HEK293 (cell line): Measurements from ENCODE around the gene EPB41L2.

Experiments
- CTCF ChIA-PET: fragments of 350-600 bp; formaldehyde crosslinking; extraction: SDS; loops from one replicate; lab custom pipeline; 2021; ENCODE audit warnings: antibody characterized with exemption; lab: Yijun Ruan, JAX
- POLR2A ChIA-PET: fragments of 300-600 bp; formaldehyde crosslinking; extraction: SDS; loops from one replicate; lab custom pipeline; 2020; ENCODE audit warnings: antibody characterized with exemption, inconsistent platforms; lab: Yijun Ruan, JAX
- H3K27ac ChIP-seq: fragments of 200-500 bp; sonication (Bioruptor generic); 2 replicates; pipeline ENCODE4 v1.5.1; 2014; ENCODE audit warnings: low read depth, low read length, control low read depth, inconsistent platforms; ENCODE audit errors: extremely low read depth
- H3K36me3 ChIP-seq, 2 experiments: fragments of 200-500 bp in 1 of 2; sonication (Bioruptor generic) in 1 of 2; 1 replicate in 1 of 2; 2 replicates in 1 of 2; pipeline ENCODE4 v1.5.1; 2014 to 2017; ENCODE audit warnings: inconsistent platforms in 2 of 2, low read length in 2 of 2; ENCODE audit not compliant: control insufficient read depth in 2 of 2, insufficient read depth in 1 of 2
- H3K4me1 ChIP-seq: fragments of 200-500 bp; sonication (Bioruptor generic); 2 replicates; pipeline ENCODE4 v1.5.1; 2014; ENCODE audit warnings: mild to moderate bottlenecking, low read length, inconsistent platforms; ENCODE audit not compliant: control insufficient read depth, insufficient read depth
- H3K4me3 ChIP-seq: 2 replicates; pipeline ENCODE4 v1.5.1; 2011; ENCODE audit warnings: low read depth, mild to moderate bottlenecking, control low read depth, low read length, moderate library complexity
- H3K9me3 ChIP-seq: fragments of 200-500 bp; sonication (Bioruptor generic); 2 replicates; pipeline ENCODE4 v1.5.1; 2014; ENCODE audit warnings: low read depth, low read length, inconsistent platforms; ENCODE audit not compliant: control insufficient read depth, insufficient read depth
- GLI2 ChIP-seq: fragments of 450-650 bp; formaldehyde crosslinking; IDR thresholded peaks from 2 replicates; pipeline ENCODE4; 2017; ENCODE audit warnings: missing biosample characterization, missing genetic modification characterization, low read depth, borderline replicate concordance
- KLF9 ChIP-seq: fragments of 450-650 bp; formaldehyde crosslinking; IDR thresholded peaks from 2 replicates; pipeline ENCODE4 v1.5.1; 2016; ENCODE audit warnings: missing biosample characterization, missing genetic modification characterization, low read depth
- PRDM1 ChIP-seq: fragments of 450-650 bp; formaldehyde crosslinking; IDR thresholded peaks from 2 replicates; pipeline ENCODE4; 2016; ENCODE audit warnings: missing biosample characterization, missing genetic modification characterization
- REST ChIP-seq: fragments of 450-650 bp; formaldehyde crosslinking; IDR thresholded peaks from 2 replicates; pipeline ENCODE4 v1.5.1; 2016; ENCODE audit warnings: missing biosample characterization, missing genetic modification characterization
- TSHZ1 ChIP-seq: fragments of 450-650 bp; formaldehyde crosslinking; IDR thresholded peaks from 2 replicates; pipeline ENCODE4 v1.5.1; 2016; ENCODE audit warnings: missing biosample characterization, missing genetic modification characterization, borderline replicate concordance
- ZBTB1 ChIP-seq: fragments of 450-650 bp; formaldehyde crosslinking; IDR thresholded peaks from 2 replicates; pipeline ENCODE4 v1.5.1; 2016; ENCODE audit warnings: missing biosample characterization, missing genetic modification characterization
- ZFHX2 ChIP-seq: fragments of 450-650 bp; formaldehyde crosslinking; conservative IDR thresholded peaks from 2 replicates; pipeline ENCODE4 v1.5.1; 2016; ENCODE audit warnings: missing biosample characterization, missing genetic modification characterization
- ZNF114 ChIP-seq: fragments of 450-650 bp; formaldehyde crosslinking; IDR thresholded peaks from 2 replicates; pipeline ENCODE4 v1.5.0; 2017; ENCODE audit warnings: missing biosample characterization, missing genetic modification characterization
- ZNF544 ChIP-seq: fragments of 450-650 bp; formaldehyde crosslinking; IDR thresholded peaks from 2 replicates; pipeline ENCODE4 v1.5.0; 2017; ENCODE audit warnings: missing biosample characterization, missing genetic modification characterization
- ZNF558 ChIP-seq: fragments of 450-650 bp; formaldehyde crosslinking; IDR thresholded peaks from 2 replicates; pipeline ENCODE4 v1.5.1; 2016; ENCODE audit warnings: missing biosample characterization, missing genetic modification characterization
- ZNF785 ChIP-seq: fragments of 450-650 bp; formaldehyde crosslinking; IDR thresholded peaks from 2 replicates; pipeline ENCODE4 v1.5.1; 2016; ENCODE audit warnings: missing biosample characterization, missing genetic modification characterization
- ZSCAN30 ChIP-seq: fragments of 450-650 bp; IDR thresholded peaks from 2 replicates; pipeline ENCODE4 v1.5.1; 2018; ENCODE audit warnings: missing biosample characterization, mild to moderate bottlenecking, missing genetic modification characterization, moderate library complexity
- TF ChIP-seq, protein P1 (sequence below): fragments of 450-650 bp; formaldehyde crosslinking; IDR thresholded peaks from 2 replicates; pipeline ENCODE4 v1.5.1; 2017; ENCODE audit warnings: missing biosample characterization, missing genetic modification characterization
- TF ChIP-seq, protein P2 (sequence below): fragments of 450-650 bp; formaldehyde crosslinking; conservative IDR thresholded peaks from 2 replicates; pipeline ENCODE4 v1.5.1; 2016; ENCODE audit warnings: low read depth, missing biosample characterization, missing genetic modification characterization

Gene EPB41L2

DNA sequence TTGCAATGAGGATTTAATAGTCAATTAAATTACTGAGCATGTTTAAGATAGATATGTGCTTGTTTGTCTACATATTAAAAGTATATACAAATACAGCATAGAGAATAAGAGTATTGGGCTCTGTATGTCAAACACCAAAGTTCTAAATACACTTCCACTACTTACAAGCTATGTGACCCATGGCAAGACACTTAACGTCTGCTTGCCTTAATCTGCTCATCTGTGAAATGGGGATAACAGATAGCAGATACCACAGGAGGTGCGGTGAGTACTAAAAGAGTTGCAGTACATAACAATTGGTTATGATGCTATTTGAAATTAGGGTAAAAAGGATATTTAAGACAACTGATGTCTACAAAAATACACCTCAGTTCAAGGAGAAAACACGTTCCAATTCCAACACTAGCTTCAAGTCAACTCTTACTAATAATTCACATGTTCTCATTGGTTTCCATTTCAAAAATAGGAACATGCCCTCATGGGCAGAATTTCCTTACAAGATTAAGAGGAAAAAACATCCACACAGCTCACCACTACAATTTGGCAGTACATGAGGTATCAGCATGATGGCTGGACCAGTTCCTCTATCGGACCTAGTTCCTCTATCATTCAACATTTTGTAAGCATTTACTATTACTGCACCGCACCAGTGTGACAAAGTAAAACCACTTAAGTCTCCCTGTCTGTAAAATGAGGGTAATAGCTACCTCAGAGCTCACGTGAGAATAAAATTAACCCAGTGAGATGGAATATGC is 134.7 kb downstream of the EPB41L2 start:
- Histone ChIP-seq H3K4me1 (peaks cover 13% of the 10 kb centered on the region), H3K36me3 (peaks cover 0 to 5% of the 10 kb centered on the region in 2 experiments; a peak in 1 of 3 replicates), H3K27ac (no peak overlapping the region), H3K9me3 (no peaks in the 10 kb centered on the region), H3K4me3 (no peak overlapping the region)
- ChIA-PET POLR2A (interaction anchor here (1.6 kb wide), 1 partner anchor 133 kb away, joined by 3 read pairs; no protein-coding TSS in a partner anchor), CTCF (interaction anchor here (0.6 to 1.2 kb wide), 3 partner anchors 8 to 188 kb away, joined by 3 to 4 read pairs (median 3); no protein-coding TSS in a partner anchor)
- TF ChIP-seq ZNF544 (tag by site-specific recombination) (no peak), REST (tag by site-specific recombination) (no peak), ZSCAN30 (tag by site-specific recombination) (no peak), TSHZ1 (tag by site-specific recombination) (no peak), ZNF558 (tag by site-specific recombination) (no peak), KLF9 (tag by site-specific recombination) (no peak), PRDM1 (tag by site-specific recombination) (no peak), ZBTB1 (tag by site-specific recombination) (no peak), ZNF114 (tag by site-specific recombination) (no peak), GLI2 (tag by site-specific recombination) (no peak), ZNF785 (no peak), ZFHX2 (tag by site-specific recombination) (no peak)
- TF ChIP-seq, protein P1, sequence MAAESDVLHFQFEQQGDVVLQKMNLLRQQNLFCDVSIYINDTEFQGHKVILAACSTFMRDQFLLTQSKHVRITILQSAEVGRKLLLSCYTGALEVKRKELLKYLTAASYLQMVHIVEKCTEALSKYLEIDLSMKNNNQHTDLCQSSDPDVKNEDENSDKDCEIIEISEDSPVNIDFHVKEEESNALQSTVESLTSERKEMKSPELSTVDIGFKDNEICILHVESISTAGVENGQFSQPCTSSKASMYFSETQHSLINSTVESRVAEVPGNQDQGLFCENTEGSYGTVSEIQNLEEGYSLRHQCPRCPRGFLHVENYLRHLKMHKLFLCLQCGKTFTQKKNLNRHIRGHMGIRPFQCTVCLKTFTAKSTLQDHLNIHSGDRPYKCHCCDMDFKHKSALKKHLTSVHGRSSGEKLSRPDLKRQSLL (tag by site-specific recombination): no peak
- TF ChIP-seq, protein P2, sequence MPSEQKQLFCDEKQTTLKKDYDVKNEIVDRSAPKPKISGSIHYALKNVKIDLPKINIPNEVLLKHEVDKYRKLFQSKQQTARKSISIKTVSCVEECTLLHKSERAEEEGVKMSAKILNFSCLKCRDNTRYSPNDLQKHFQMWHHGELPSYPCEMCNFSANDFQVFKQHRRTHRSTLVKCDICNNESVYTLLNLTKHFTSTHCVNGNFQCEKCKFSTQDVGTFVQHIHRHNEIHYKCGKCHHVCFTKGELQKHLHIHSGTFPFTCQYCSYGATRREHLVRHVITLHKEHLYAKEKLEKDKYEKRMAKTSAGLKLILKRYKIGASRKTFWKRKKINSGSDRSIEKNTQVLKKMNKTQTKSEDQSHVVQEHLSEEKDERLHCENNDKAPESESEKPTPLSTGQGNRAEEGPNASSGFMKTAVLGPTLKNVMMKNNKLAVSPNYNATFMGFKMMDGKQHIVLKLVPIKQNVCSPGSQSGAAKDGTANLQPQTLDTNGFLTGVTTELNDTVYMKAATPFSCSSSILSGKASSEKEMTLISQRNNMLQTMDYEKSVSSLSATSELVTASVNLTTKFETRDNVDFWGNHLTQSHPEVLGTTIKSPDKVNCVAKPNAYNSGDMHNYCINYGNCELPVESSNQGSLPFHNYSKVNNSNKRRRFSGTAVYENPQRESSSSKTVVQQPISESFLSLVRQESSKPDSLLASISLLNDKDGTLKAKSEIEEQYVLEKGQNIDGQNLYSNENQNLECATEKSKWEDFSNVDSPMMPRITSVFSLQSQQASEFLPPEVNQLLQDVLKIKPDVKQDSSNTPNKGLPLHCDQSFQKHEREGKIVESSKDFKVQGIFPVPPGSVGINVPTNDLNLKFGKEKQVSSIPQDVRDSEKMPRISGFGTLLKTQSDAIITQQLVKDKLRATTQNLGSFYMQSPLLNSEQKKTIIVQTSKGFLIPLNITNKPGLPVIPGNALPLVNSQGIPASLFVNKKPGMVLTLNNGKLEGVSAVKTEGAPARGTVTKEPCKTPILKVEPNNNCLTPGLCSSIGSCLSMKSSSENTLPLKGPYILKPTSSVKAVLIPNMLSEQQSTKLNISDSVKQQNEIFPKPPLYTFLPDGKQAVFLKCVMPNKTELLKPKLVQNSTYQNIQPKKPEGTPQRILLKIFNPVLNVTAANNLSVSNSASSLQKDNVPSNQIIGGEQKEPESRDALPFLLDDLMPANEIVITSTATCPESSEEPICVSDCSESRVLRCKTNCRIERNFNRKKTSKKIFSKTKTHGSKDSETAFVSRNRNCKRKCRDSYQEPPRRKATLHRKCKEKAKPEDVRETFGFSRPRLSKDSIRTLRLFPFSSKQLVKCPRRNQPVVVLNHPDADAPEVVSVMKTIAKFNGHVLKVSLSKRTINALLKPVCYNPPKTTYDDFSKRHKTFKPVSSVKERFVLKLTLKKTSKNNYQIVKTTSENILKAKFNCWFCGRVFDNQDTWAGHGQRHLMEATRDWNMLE (tag by site-specific recombination): no peak
